ENCODE data around the gene MRPS10.

The MRPS10 gene

GRCh38 chr6:42217519-42218367, at the start of gene MRPS10:
MRPS10 (minus strand) TSS chr6:42217861; CDS start chr6:42217849, 12 bp downstream.
- Histone ChIP-seq H3K9me3 (ENCODE audit: control insufficient read depth, low read length) (no peaks in the 10 kb centered on the region), H3K4me1 (ENCODE audit: control insufficient read depth, insufficient read depth, low read length) (peaks cover 9% of the 10 kb centered on the region)

GRCh38 chr6:42266538-42266937, 48.9 kb upstream of the MRPS10 start:
- Histone ChIP-seq H3K9me3 (ENCODE audit: control insufficient read depth, low read length) (no peaks in the 10 kb centered on the region), H3K4me1 (ENCODE audit: control insufficient read depth, insufficient read depth, low read length) (no peaks in the 10 kb centered on the region), H3K27me3 (ENCODE audit: control insufficient read depth, insufficient read depth, low read length) (no peaks in the 10 kb centered on the region), H3K4me3 (ENCODE audit: low read length) (no peak overlapping the region), H3K36me3 (ENCODE audit: control insufficient read depth, insufficient read depth, low read length) (peaks cover 8% of the 10 kb centered on the region), H3K9ac (ENCODE audit: low read length) (no peak overlapping the region)

More at GRCh38 chr6:42217519-42218367, at the start of gene MRPS10:
- H3K27me3 ChIP-seq (ENCODE audit: control insufficient read depth, insufficient read depth, low read length): no peaks in the 10 kb centered on the region
- peak within 1 kb of the TSS; percentile 86 for H3K4me3 ChIP-seq (ENCODE audit: low read length)
- peak within 1 kb of the TSS; percentile 86 for H3K9ac ChIP-seq (ENCODE audit: low read length)
- no peaks in the 10 kb centered on the region for H3K36me3 ChIP-seq (ENCODE audit: control insufficient read depth, insufficient read depth, low read length)

- Histone ChIP-seq H3K4me3 (ENCODE audit: low read length) (no peak overlapping the region), H3K36me3 (ENCODE audit: control insufficient read depth, insufficient read depth, low read length) (peaks cover 8% of the 10 kb centered on the region), H3K27me3 (ENCODE audit: control insufficient read depth, insufficient read depth, low read length) (no peaks in the 10 kb centered on the region), H3K4me1 (ENCODE audit: control insufficient read depth, insufficient read depth, low read length) (peaks cover 12% of the 10 kb centered on the region), H3K9me3 (ENCODE audit: control insufficient read depth, low read length) (no peaks in the 10 kb centered on the region), H3K9ac (ENCODE audit: low read length) (no peak overlapping the region)
Observed at GRCh38 chr6:42264852-42265390, 47.3 kb upstream of the MRPS10 start.

GRCh38 chr6:42264162-42264851, 46.6 kb upstream of the MRPS10 start:
- Histone ChIP-seq H3K9ac (ENCODE audit: low read length) (no peak overlapping the region), H3K9me3 (ENCODE audit: control insufficient read depth, low read length) (no peaks in the 10 kb centered on the region), H3K4me3 (ENCODE audit: low read length) (no peak overlapping the region), H3K27me3 (ENCODE audit: control insufficient read depth, insufficient read depth, low read length) (no peaks in the 10 kb centered on the region), H3K36me3 (ENCODE audit: control insufficient read depth, insufficient read depth, low read length) (peaks cover 8% of the 10 kb centered on the region), H3K4me1 (ENCODE audit: control insufficient read depth, insufficient read depth, low read length) (peaks cover 13% of the 10 kb centered on the region)

GRCh38 chr6:42263165-42263728, 45.6 kb upstream of the MRPS10 start:
- Histone ChIP-seq H3K9ac (ENCODE audit: low read length) (no peak overlapping the region), H3K27me3 (ENCODE audit: control insufficient read depth, insufficient read depth, low read length) (no peaks in the 10 kb centered on the region), H3K4me1 (ENCODE audit: control insufficient read depth, insufficient read depth, low read length) (peaks cover 13% of the 10 kb centered on the region), H3K9me3 (ENCODE audit: control insufficient read depth, low read length) (no peaks in the 10 kb centered on the region), H3K4me3 (ENCODE audit: low read length) (no peak overlapping the region), H3K36me3 (ENCODE audit: control insufficient read depth, insufficient read depth, low read length) (peaks cover 8% of the 10 kb centered on the region)

- Histone ChIP-seq H3K9me3 (ENCODE audit: control insufficient read depth, low read length) (no peaks in the 10 kb centered on the region), H3K4me3 (ENCODE audit: low read length) (no peak overlapping the region), H3K27me3 (ENCODE audit: control insufficient read depth, insufficient read depth, low read length) (no peaks in the 10 kb centered on the region), H3K36me3 (ENCODE audit: control insufficient read depth, insufficient read depth, low read length) (peaks cover 13% of the 10 kb centered on the region), H3K4me1 (ENCODE audit: control insufficient read depth, insufficient read depth, low read length) (peaks cover 13% of the 10 kb centered on the region), H3K9ac (ENCODE audit: low read length) (no peak overlapping the region)
Observed at GRCh38 chr6:42260972-42261371, 43.3 kb upstream of the MRPS10 start.

- H3K4me1 ChIP-seq (ENCODE audit: control insufficient read depth, insufficient read depth, low read length): peaks cover 13% of the 10 kb centered on the region
- no peak overlapping the region for H3K4me3 ChIP-seq (ENCODE audit: low read length)
- H3K36me3 ChIP-seq (ENCODE audit: control insufficient read depth, insufficient read depth, low read length): peaks cover 13% of the 10 kb centered on the region
- no peaks in the 10 kb centered on the region for H3K9me3 ChIP-seq (ENCODE audit: control insufficient read depth, low read length)
- H3K9ac ChIP-seq (ENCODE audit: low read length): no peak overlapping the region
- H3K27me3 ChIP-seq (ENCODE audit: control insufficient read depth, insufficient read depth, low read length): no peaks in the 10 kb centered on the region
Observed at GRCh38 chr6:42260396-42260888, 42.8 kb upstream of the MRPS10 start.

GRCh38 chr6:42259841-42260395, 42.3 kb upstream of the MRPS10 start:
- H3K36me3 ChIP-seq (ENCODE audit: control insufficient read depth, insufficient read depth, low read length): peaks cover 13% of the 10 kb centered on the region
- H3K9me3 ChIP-seq (ENCODE audit: control insufficient read depth, low read length): no peaks in the 10 kb centered on the region
- H3K4me3 ChIP-seq (ENCODE audit: low read length): no peak overlapping the region
- H3K27me3 ChIP-seq (ENCODE audit: control insufficient read depth, insufficient read depth, low read length): no peaks in the 10 kb centered on the region
- no peak overlapping the region for H3K9ac ChIP-seq (ENCODE audit: low read length)
- H3K4me1 ChIP-seq (ENCODE audit: control insufficient read depth, insufficient read depth, low read length): peaks cover 13% of the 10 kb centered on the region

GRCh38 chr6:42259286-42259685, 41.6 kb upstream of the MRPS10 start:
- Histone ChIP-seq H3K27me3 (ENCODE audit: control insufficient read depth, insufficient read depth, low read length) (no peaks in the 10 kb centered on the region), H3K4me3 (ENCODE audit: low read length) (no peak overlapping the region), H3K9me3 (ENCODE audit: control insufficient read depth, low read length) (no peaks in the 10 kb centered on the region), H3K4me1 (ENCODE audit: control insufficient read depth, insufficient read depth, low read length) (peaks cover 13% of the 10 kb centered on the region), H3K9ac (ENCODE audit: low read length) (no peak overlapping the region), H3K36me3 (ENCODE audit: control insufficient read depth, insufficient read depth, low read length) (peaks cover 13% of the 10 kb centered on the region)

- no peaks in the 10 kb centered on the region for H3K9me3 ChIP-seq (ENCODE audit: control insufficient read depth, low read length)
- no peak overlapping the region for H3K9ac ChIP-seq (ENCODE audit: low read length)
- no peak overlapping the region for H3K4me3 ChIP-seq (ENCODE audit: low read length)
- H3K27me3 ChIP-seq (ENCODE audit: control insufficient read depth, insufficient read depth, low read length): no peaks in the 10 kb centered on the region
- H3K4me1 ChIP-seq (ENCODE audit: control insufficient read depth, insufficient read depth, low read length): peaks cover 13% of the 10 kb centered on the region
- peaks cover 5% of the 10 kb centered on the region for H3K36me3 ChIP-seq (ENCODE audit: control insufficient read depth, insufficient read depth, low read length)
Observed at GRCh38 chr6:42257614-42258013, 40.0 kb upstream of the MRPS10 start.

- H3K9ac ChIP-seq (ENCODE audit: low read length): no peak overlapping the region
- H3K36me3 ChIP-seq (ENCODE audit: control insufficient read depth, insufficient read depth, low read length): peaks cover 5% of the 10 kb centered on the region
- H3K4me1 ChIP-seq (ENCODE audit: control insufficient read depth, insufficient read depth, low read length): peaks cover 19% of the 10 kb centered on the region
- H3K27me3 ChIP-seq (ENCODE audit: control insufficient read depth, insufficient read depth, low read length): no peaks in the 10 kb centered on the region
- H3K9me3 ChIP-seq (ENCODE audit: control insufficient read depth, low read length): no peaks in the 10 kb centered on the region
- no peak overlapping the region for H3K4me3 ChIP-seq (ENCODE audit: low read length)
Observed at GRCh38 chr6:42257063-42257462, 39.4 kb upstream of the MRPS10 start.

All from mucosa of stomach (tissue), 1 donor.